ENCODE data around the gene COA8.

Gene COA8

GRCh38 chr14:103547455-103547940 lies 15.3 kb upstream of the COA8 start:
- no peak for TF ChIP-seq GATA2 (IDR thresholded peaks at IDR 0.05; ENCODE audit: low read depth, low read length)
- TF ChIP-seq GATA3 (IDR thresholded peaks at IDR 0.05; ENCODE audit: low read depth, low read length), result no peak

- TF ChIP-seq GATA2 (IDR thresholded peaks at IDR 0.05; ENCODE audit: low read depth, low read length) (no peak), GATA3 (IDR thresholded peaks at IDR 0.05; ENCODE audit: low read depth, low read length) (no peak)
Observed at GRCh38 chr14:103547941-103548462, 14.8 kb upstream of the COA8 start.

- no peak for TF ChIP-seq GATA2 (IDR thresholded peaks at IDR 0.05; ENCODE audit: low read depth, low read length)
- TF ChIP-seq GATA3 (IDR thresholded peaks at IDR 0.05; ENCODE audit: low read depth, low read length), result no peak
Observed at GRCh38 chr14:103548463-103549351, 14.1 kb upstream of the COA8 start.

- TF ChIP-seq GATA2 (IDR thresholded peaks at IDR 0.05; ENCODE audit: low read depth, low read length) (no peak), GATA3 (IDR thresholded peaks at IDR 0.05; ENCODE audit: low read depth, low read length) (no peak)
Observed at GRCh38 chr14:103549361-103550311, 13.1 kb upstream of the COA8 start.

GRCh38 chr14:103550451-103551337 lies 12.1 kb upstream of the COA8 start:
- TF ChIP-seq GATA3 (IDR thresholded peaks at IDR 0.05; ENCODE audit: low read depth, low read length), result no peak
- no peak for TF ChIP-seq GATA2 (IDR thresholded peaks at IDR 0.05; ENCODE audit: low read depth, low read length)

GRCh38 chr14:103551338-103551762 lies 11.4 kb upstream of the COA8 start:
- TF ChIP-seq GATA2 (IDR thresholded peaks at IDR 0.05; ENCODE audit: low read depth, low read length), result no peak
- TF ChIP-seq GATA3 (IDR thresholded peaks at IDR 0.05; ENCODE audit: low read depth, low read length), result no peak

- TF ChIP-seq GATA3 (IDR thresholded peaks at IDR 0.05; ENCODE audit: low read depth, low read length) (no peak), GATA2 (IDR thresholded peaks at IDR 0.05; ENCODE audit: low read depth, low read length) (no peak)
Observed at GRCh38 chr14:103552011-103552845, 10.5 kb upstream of the COA8 start.

GRCh38 chr14:103552846-103553210 lies 9.9 kb upstream of the COA8 start:
- TF ChIP-seq GATA2 (IDR thresholded peaks at IDR 0.05; ENCODE audit: low read depth, low read length) (no peak), GATA3 (IDR thresholded peaks at IDR 0.05; ENCODE audit: low read depth, low read length) (no peak)

- TF ChIP-seq GATA3 (IDR thresholded peaks at IDR 0.05; ENCODE audit: low read depth, low read length) (no peak), GATA2 (IDR thresholded peaks at IDR 0.05; ENCODE audit: low read depth, low read length) (no peak)
Observed at GRCh38 chr14:103555559-103556337, 7.0 kb upstream of the COA8 start.

GRCh38 chr14:103556946-103557758 lies 5.6 kb upstream of the COA8 start:
- TF ChIP-seq GATA2 (IDR thresholded peaks at IDR 0.05; ENCODE audit: low read depth, low read length) (no peak), GATA3 (IDR thresholded peaks at IDR 0.05; ENCODE audit: low read depth, low read length) (no peak)
